ENCODE measurements around the gene SNTG2. TPM values are rescaled to one million over a fixed set of nuclear protein-coding genes. Genes with fewer than 3 reads are reported as not detected.
A peak's percentile ranks its signal among the peaks of the same experiment; 100 is the strongest.

The SNTG2 gene
- total and polyA plus RNA-seq, 2 of the 13 experiments (the other 11 are each of a cell fraction or from before 2014, with no cell fraction given): not detected

DNA sequence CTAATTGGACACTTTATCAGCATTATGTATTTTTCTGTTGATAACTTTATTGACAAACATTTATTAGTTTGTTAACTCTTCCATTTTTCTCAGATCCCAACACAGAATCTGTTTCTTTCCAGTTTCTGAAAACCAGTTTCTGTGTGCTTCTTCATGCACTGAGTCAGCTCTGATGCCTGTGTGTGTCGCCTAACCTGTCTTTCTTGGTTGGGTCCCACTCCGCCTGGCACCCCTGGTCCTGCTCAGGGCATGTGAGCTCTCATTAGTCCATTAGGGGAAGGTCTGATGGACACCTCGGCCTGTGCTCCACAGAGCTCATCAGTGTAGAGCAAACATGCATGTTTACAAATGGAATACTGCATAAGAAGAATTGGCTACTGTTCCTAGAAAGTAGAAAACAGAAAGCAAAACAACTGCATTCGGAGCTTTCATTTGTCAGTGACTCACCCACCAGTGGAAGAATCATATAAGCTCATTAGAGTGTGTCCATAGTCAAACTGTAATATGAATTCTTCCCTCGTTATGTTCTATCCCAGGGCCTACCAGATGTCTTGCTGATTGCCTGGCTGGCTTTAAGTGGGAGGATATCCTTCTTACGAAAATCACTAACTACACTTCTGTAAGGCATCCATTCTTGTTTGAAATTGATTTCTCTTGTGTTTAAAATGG lies 137.7 kb downstream of the SNTG2 start:
- H3K36me3 ChIP-seq (replicated peaks in 1 of 2; ENCODE audit: control insufficient read depth in 1 of 2, insufficient read depth in 2 of 2, low read length in 2 of 2): no peaks in the 10 kb centered on the region
- FAIRE-seq: no peak

DNA sequence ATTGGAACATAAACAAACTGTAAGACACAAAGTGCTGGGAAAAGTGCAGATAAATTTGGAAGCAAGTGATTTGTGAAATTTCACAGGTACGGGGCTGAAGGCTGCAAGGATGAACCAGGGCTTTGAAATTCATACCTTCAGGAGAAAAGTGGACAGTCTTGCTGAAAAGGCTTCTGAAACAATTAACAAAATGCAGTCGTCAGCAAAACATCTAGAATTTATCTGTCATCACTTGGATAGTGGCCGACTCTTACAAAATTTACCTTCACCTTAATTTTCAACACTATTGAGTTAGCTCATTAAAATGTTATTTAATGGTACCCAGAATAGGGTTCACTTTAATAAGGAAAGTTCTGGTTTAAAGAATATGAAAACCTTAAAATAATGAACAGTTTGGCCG lies 138.3 kb downstream of the SNTG2 start:
- Histone ChIP-seq H3K36me3 (replicated peaks in 1 of 2; ENCODE audit: control insufficient read depth in 1 of 2, insufficient read depth in 2 of 2, low read length in 2 of 2) (no peaks in the 10 kb centered on the region), H2AFZ (ENCODE audit: low read length) (no peak overlapping the region), H3K27ac (ENCODE audit: extremely low read length, insufficient read depth, low read length) (no peak overlapping the region), H3K4me1 (ENCODE audit: insufficient read depth, low read length) (no peaks in the 10 kb centered on the region), H4K20me1 (ENCODE audit: insufficient read depth, low read length) (no peaks in the 10 kb centered on the region), H3K9me3 (ENCODE audit: low read length) (no peaks in the 10 kb centered on the region), H3K4me3 (replicated peaks in 1 of 3; ENCODE audit: insufficient read depth in 1 of 3, low read depth in 2 of 3, low read length in 3 of 3) (no peak overlapping the region), H3K27me3 (ENCODE audit: control insufficient read depth in 1 of 2, insufficient read depth in 2 of 2, low read length in 2 of 2) (peaks cover 0 to 33% of the 10 kb centered on the region in 2 experiments; a peak in 3 of 5 replicates), H3K9ac (ENCODE audit: insufficient read depth, low read depth, low read length) (no peak overlapping the region), H3K79me2 (ENCODE audit: insufficient read depth, low read length) (no peaks in the 10 kb centered on the region), H3K4me2 (ENCODE audit: low read depth, low read length) (no peak overlapping the region)
- no TSS peak for BruUV-seq (replicated peaks)
- CTCF ChIA-PET (ENCODE audit: low intra/inter-chr PET ratio, low total read pairs): no interaction called here
- POLR2A ChIA-PET: no interaction called here
- DNase-seq (ENCODE audit: low spot score): no peak
- no peak for ATAC-seq
- intact Hi-C loops (cut with micrococcal nuclease; ENCODE audit: unreplicated experiment) (no loop called here), in situ Hi-C loops (cut with HindIII; ENCODE audit: extremely low pct_ligation_motif_present, low pct_unique_long_range_greater_than_20kb) (no loop called here)
- FAIRE-seq: no peak
- 14% methylated on average over 4 of the region's 4 CpGs for WGBS (ENCODE audit: low lambda C conversion rate)
- TF ChIP-seq ZFP36L2 (CRISPR knock-in tag; IDR thresholded peaks at IDR 0.05) (no peak), MAFF (IDR thresholded peaks at IDR 0.05; ENCODE audit: low read depth, low read length) (peak; percentile 95), MAFK (conservative IDR thresholded peaks at IDR 0.05 in 1 of 2, IDR thresholded peaks at IDR 0.05 in 1 of 2; ENCODE audit: low read length in 2 of 2) (peak; percentile 91 to 97)

More for the DNA sequence above, 137.7 kb downstream of the SNTG2 start:
- no TSS peak for BruUV-seq (replicated peaks)
- CTCF ChIA-PET (ENCODE audit: low intra/inter-chr PET ratio, low total read pairs): no interaction called here
- Histone ChIP-seq H3K9me3 (ENCODE audit: low read length) (no peaks in the 10 kb centered on the region), H4K20me1 (ENCODE audit: insufficient read depth, low read length) (no peaks in the 10 kb centered on the region), H3K27ac (ENCODE audit: extremely low read length, insufficient read depth, low read length) (no peak overlapping the region), H3K4me3 (replicated peaks in 1 of 3; ENCODE audit: insufficient read depth in 1 of 3, low read depth in 2 of 3, low read length in 3 of 3) (no peak overlapping the region), H3K4me2 (ENCODE audit: low read depth, low read length) (no peak overlapping the region), H3K9ac (ENCODE audit: insufficient read depth, low read depth, low read length) (no peak overlapping the region), H3K27me3 (ENCODE audit: control insufficient read depth in 1 of 2, insufficient read depth in 2 of 2, low read length in 2 of 2) (peaks cover 0 to 37% of the 10 kb centered on the region in 2 experiments; a peak in 3 of 5 replicates), H3K4me1 (ENCODE audit: insufficient read depth, low read length) (no peaks in the 10 kb centered on the region), H3K79me2 (ENCODE audit: insufficient read depth, low read length) (no peaks in the 10 kb centered on the region), H2AFZ (ENCODE audit: low read length) (no peak overlapping the region)
- intact Hi-C loops (cut with micrococcal nuclease; ENCODE audit: unreplicated experiment): no loop called here
- TF ChIP-seq ATF2 (CRISPR knock-in tag; IDR thresholded peaks at IDR 0.05): no peak
- in situ Hi-C loops (cut with HindIII; ENCODE audit: extremely low pct_ligation_motif_present, low pct_unique_long_range_greater_than_20kb): no loop called here
- 4% methylated on average over 6 of the region's 6 CpGs for WGBS (ENCODE audit: low lambda C conversion rate)
- DNase-seq (ENCODE audit: low spot score) (no peak), ATAC-seq (no peak)
- POLR2A ChIA-PET: no interaction called here
